CD1c-positive myeloid dendritic cell (primary cell): ENCODE data around the gene TMEM165.
"Not testable (repeated sequence)": the region's sequence is repeated elsewhere in the genome, so short reads cannot be mapped to it uniquely, and the experiment has no call there.

Source experiments
- DNase-seq: peaks from one replicate; pipeline ENCODE4 v3.0.0-alpha.2; 2016; ENCODE audit errors: extremely low spot score

The TMEM165 gene

GRCh38 chr4:55395529-55396307 lies at the start of gene TMEM165:
Gene TMEM165 (plus strand): TSS chr4:55395957. CDS start chr4:55396190, 233 bp downstream.
- peak; percentile 93 for DNase-seq

GRCh38 chr4:55345980-55346850 lies 49.5 kb upstream of the TMEM165 start, which contains the start of gene SRD5A3:
Gene SRD5A3 (plus strand): TSS chr4:55346242. CDS start chr4:55346337, 95 bp downstream.
- peak; percentile 89 for DNase-seq

- no peak for DNase-seq
These were observed 48.9 kb upstream of the TMEM165 start for GRCh38 chr4:55346851-55347255.

GRCh38 chr4:55347610-55348228 lies 48.0 kb upstream of the TMEM165 start:
- DNase-seq, result peak; percentile 33

- DNase-seq, result no peak
These were observed 47.3 kb upstream of the TMEM165 start for GRCh38 chr4:55348466-55348865.

- not testable (repeated sequence) for DNase-seq
These were observed 44.9 kb upstream of the TMEM165 start for GRCh38 chr4:55350870-55351269.

- DNase-seq, result no peak
These were observed 43.9 kb upstream of the TMEM165 start for GRCh38 chr4:55351824-55352223.

GRCh38 chr4:55352726-55353125 lies 43.0 kb upstream of the TMEM165 start:
- DNase-seq, result no peak

- not testable (repeated sequence) for DNase-seq
These were observed 42.5 kb upstream of the TMEM165 start for GRCh38 chr4:55353228-55353747.

- DNase-seq, result no peak
These were observed 41.1 kb upstream of the TMEM165 start for GRCh38 chr4:55354648-55355047.

GRCh38 chr4:55355555-55355954 lies 40.2 kb upstream of the TMEM165 start:
- DNase-seq, result no peak

- DNase-seq, result peak; percentile 20
These were observed 38.7 kb upstream of the TMEM165 start for GRCh38 chr4:55356991-55357461.

GRCh38 chr4:55358246-55358645 lies 37.5 kb upstream of the TMEM165 start:
- no peak for DNase-seq

GRCh38 chr4:55358668-55359067 lies 37.1 kb upstream of the TMEM165 start:
- peak; percentile 74 for DNase-seq

GRCh38 chr4:55359397-55359916 lies 36.3 kb upstream of the TMEM165 start:
- no peak for DNase-seq

GRCh38 chr4:55362938-55363337 lies 32.8 kb upstream of the TMEM165 start:
- DNase-seq, result not testable (repeated sequence)

- no peak for DNase-seq
These were observed 31.9 kb upstream of the TMEM165 start for GRCh38 chr4:55363691-55364351.

GRCh38 chr4:55364691-55365344 lies 30.9 kb upstream of the TMEM165 start:
- DNase-seq, result no peak

GRCh38 chr4:55365345-55365728 lies 30.4 kb upstream of the TMEM165 start:
- DNase-seq, result no peak

GRCh38 chr4:55366621-55367020 lies 29.1 kb upstream of the TMEM165 start:
- DNase-seq, result no peak
